Pancreas (tissue), 10 donors: ENCODE data around the gene L3MBTL3. TPM values are rescaled to one million over a fixed set of nuclear protein-coding genes. Genes with fewer than 3 reads are reported as not detected.

Experiments used
- ATAC-seq, 4 donors: fragments of 200-7000 bp; cut with Tn5 transposase; one replicate each; pipeline versions ENCODE4 v1.8.0 to v1.9.1; 2020; ENCODE audit warnings: mild to moderate bottlenecking in 4 of 4, moderate library complexity in 4 of 4
- DNase-seq, 6 donors: peaks; one replicate each; pipeline ENCODE4 v3.0.0-alpha.2; 2020
- FAIRE-seq: peaks from 2 replicates; lab custom pipeline; 2012; peaks lifted over from hg19 to GRCh38; lab: Jason Lieb, UNC
- H3K27ac ChIP-seq, 4 donors: fragments of 200-600 bp; sonication (generic); 1 replicate in 3 of 4; 2 replicates in 1 of 4; pipeline versions ENCODE4 v1.5.0 to v1.8.0; 2020
- H3K27me3 ChIP-seq, 4 donors: fragments of 200-600 bp; one replicate each; pipeline ENCODE4 v1.8.0; 2021
- H3K36me3 ChIP-seq, 3 donors: fragments of 200-600 bp; sonication (generic) in 1 of 3; one replicate each; pipeline versions ENCODE4 v1.5.0 to v1.8.0; 2020 to 2021
- H3K4me1 ChIP-seq, 3 donors: fragments of 200-600 bp; one replicate each; pipeline ENCODE4 v1.8.0; 2021
- H3K4me3 ChIP-seq, 4 donors: fragments of 200-600 bp; sonication (generic) in 2 of 4; one replicate each; pipeline versions ENCODE4 v1.5.0 to v1.8.0; 2020 to 2021
- H3K9me3 ChIP-seq, 4 donors: fragments of 200-600 bp; one replicate each; pipeline ENCODE4 v1.8.0; 2021
- CTCF ChIP-seq, 4 donors: fragments of 200-600 bp; sonication (generic) in 3 of 4; IDR thresholded peaks; one replicate each; pipeline versions ENCODE4 v1.5.0 to v1.8.0; 2021; ENCODE audit warnings: antibody characterized with exemption in 4 of 4
- WGBS, 2 donors: extraction: QIAGEN DNeasy Blood & Tissue Kit; methylation state at CpG; one replicate each; pipeline ENCODE4 v1.1.7; 2013; 5-methylcytosine and 5-hydroxymethylcytosine counted together
- intact Hi-C, 3 donors: fragments of 100-400 bp; cut with DNase I; formaldehyde crosslinking; loops; one replicate each; pipeline versions ENCODE4 v1.11.1 to v1.14.2; 2022
- polyA plus RNA-seq, 2 donors: library from polyadenylated mRNA; stranded (reverse); fragments of 200-250 nt; gene quantifications; one replicate each; pipeline ENCODE4 v1.2.3, GENCODE V29; 2013
- total RNA-seq, 6 donors: library from RNA; stranded (reverse); fragmentation: NEBNext Ultra II Directional in 4 of 6; extraction: Animal tissue kit (Norgen Biotek cat#: 25700) in 4 of 6; gene quantifications; one replicate each; pipeline versions ENCODE4 v1.2.1 to v1.2.4, GENCODE V29; 2021 to 2023
- donor health status: healthy with polysubstance abuse.
- donor health status: DM: no; HTN: no; CAD: no; lungs with moderate emphysema.
- donor health status: DM: no; HTN: no; CAD: no.
- donor health status: control.
- donor health status: control.
- donor health status: Bipolar disorder and iron deficiency.
- donor health status: DM: yes; HTN: yes; CAD: no.
- donor health status: DM: no; HTN: no; CAD: no.
- donor health status: DM: no; HTN: no; CAD: no.
- donor health status: DM: yes; HTN: yes; CAD: no.

L3MBTL3 gene
- total and polyA plus RNA-seq, 8 donors = 0.95 to 5.3 (median 3.1) TPM

- intact Hi-C loops = no loop called here
- Histone ChIP-seq H3K4me3 (no peak overlapping the region), H3K4me1 (no peaks in the 10 kb centered on the region), H3K27me3 (no peaks in the 10 kb centered on the region), H3K27ac (no peak overlapping the region), H3K9me3 (no peaks in the 10 kb centered on the region), H3K36me3 (no peaks in the 10 kb centered on the region)
- no peak for FAIRE-seq
- TF ChIP-seq CTCF (IDR thresholded peaks at IDR 0.05) = no peak
- no peak for DNase-seq
- 82 to 87% methylated on average over 11 of the region's 11 CpGs for WGBS, 2 donors
- no peak for ATAC-seq
Measured at GRCh38 chr6:130034378-130035146, 16.2 kb downstream of the L3MBTL3 start.

- WGBS, 2 donors = 49 to 74% methylated on average over 2 of the region's 2 CpGs
- intact Hi-C loops = no loop called here
- FAIRE-seq = no peak
- no peak for ATAC-seq
- no peaks in the 10 kb centered on the region for H3K4me1 ChIP-seq
- H3K9me3 ChIP-seq = no peaks in the 10 kb centered on the region
- TF ChIP-seq CTCF (IDR thresholded peaks at IDR 0.05) = no peak
- no peak for DNase-seq
- no peak overlapping the region for H3K27ac ChIP-seq
- H3K36me3 ChIP-seq = no peaks in the 10 kb centered on the region
- H3K27me3 ChIP-seq = no peaks in the 10 kb centered on the region
- H3K4me3 ChIP-seq = no peak overlapping the region
Measured at GRCh38 chr6:130035211-130035610, 16.8 kb downstream of the L3MBTL3 start.

- DNase-seq (no peak), ATAC-seq (no peak), FAIRE-seq (peak; percentile 53)
- WGBS, 2 donors = 35 to 68% methylated on average over 3 of the region's 3 CpGs
- Histone ChIP-seq H3K36me3 (no peaks in the 10 kb centered on the region), H3K27me3 (no peaks in the 10 kb centered on the region), H3K4me1 (no peaks in the 10 kb centered on the region), H3K4me3 (no peak overlapping the region), H3K9me3 (no peaks in the 10 kb centered on the region), H3K27ac (no peak overlapping the region)
- intact Hi-C loops = no loop called here
- peak in 2 of 4 donors; percentile 23 to 26 for TF ChIP-seq CTCF (IDR thresholded peaks at IDR 0.05)
Measured at GRCh38 chr6:130037207-130037811, 18.9 kb downstream of the L3MBTL3 start.

GRCh38 chr6:130041594-130041993 is 23.2 kb downstream of the L3MBTL3 start:
- FAIRE-seq = no peak
- intact Hi-C loops = no loop called here
- Histone ChIP-seq H3K36me3 (no peaks in the 10 kb centered on the region), H3K27ac (no peak overlapping the region), H3K27me3 (no peaks in the 10 kb centered on the region), H3K4me3 (no peak overlapping the region), H3K4me1 (no peaks in the 10 kb centered on the region), H3K9me3 (no peaks in the 10 kb centered on the region)
- ATAC-seq = no peak
- no peak for TF ChIP-seq CTCF (IDR thresholded peaks at IDR 0.05)
- no peak for DNase-seq

GRCh38 chr6:130043344-130043743 is 25.0 kb downstream of the L3MBTL3 start:
- intact Hi-C loops = no loop called here
- Histone ChIP-seq H3K27ac (no peak overlapping the region), H3K27me3 (no peaks in the 10 kb centered on the region), H3K4me3 (no peak overlapping the region), H3K9me3 (no peaks in the 10 kb centered on the region), H3K36me3 (no peaks in the 10 kb centered on the region), H3K4me1 (no peaks in the 10 kb centered on the region)
- TF ChIP-seq CTCF (IDR thresholded peaks at IDR 0.05) = no peak
- FAIRE-seq (no peak), DNase-seq (no peak), ATAC-seq (no peak)
- 65 to 69% methylated on average over 4 of the region's 4 CpGs for WGBS, 2 donors
